SK-MEL-5 (cell line): Measurements from ENCODE around the gene WBP1L. TPM values are rescaled to one million over a fixed set of nuclear protein-coding genes. Genes with fewer than 3 reads are reported as not detected.

Experiments
- DNase-seq: peaks from one replicate; pipeline ENCODE4 v3.0.0-alpha.2; 2016; ENCODE audit warnings: low read depth, low spot score
- in situ Hi-C: cut with HindIII; loops from 2 replicates; pipeline ENCODE4 v1.10.0; 2016; ENCODE audit warnings: low sequenced_read_pairs, high pct_unique_total_duplicates, low pct_unique_long_range_greater_than_20kb
- total RNA-seq: library from RNA; depleted of rRNA; stranded (reverse); fragments of >200 nt; shearing (Covaris generic); gene quantifications from 2 replicates; pipeline ENCODE4 v1.2.3, GENCODE V29; 2014

The WBP1L gene
- total RNA-seq, 1 experiment from 2014 or later, result 12.8 TPM

GRCh38 chr10:102783568-102783967 lies 39.8 kb downstream of the WBP1L start:
- in situ Hi-C loops, result no loop called here
- no peak for DNase-seq

GRCh38 chr10:102785818-102786217 lies 42.1 kb downstream of the WBP1L start:
- in situ Hi-C loops, result no loop called here
- DNase-seq, result no peak

GRCh38 chr10:102791754-102792395 lies 48.1 kb downstream of the WBP1L start:
- no peak for DNase-seq
- in situ Hi-C loops, result no loop called here

- no peak for DNase-seq
- in situ Hi-C loops, result no loop called here
These were observed 52.0 kb downstream of the WBP1L start for GRCh38 chr10:102795453-102796406.

- in situ Hi-C loops, result no loop called here
- peak; percentile 83 for DNase-seq
These were observed 52.8 kb downstream of the WBP1L start for GRCh38 chr10:102796407-102797176.

- DNase-seq, result no peak
- in situ Hi-C loops, result no loop called here
These were observed 56.1 kb downstream of the WBP1L start for GRCh38 chr10:102799691-102800471.

- in situ Hi-C loops, result no loop called here
- no peak for DNase-seq
These were observed 57.0 kb downstream of the WBP1L start for GRCh38 chr10:102800611-102801335.

GRCh38 chr10:102801496-102801895 lies 57.7 kb downstream of the WBP1L start:
- DNase-seq, result no peak
- in situ Hi-C loops, result no loop called here

- in situ Hi-C loops, result no loop called here
- DNase-seq, result no peak
These were observed 58.2 kb downstream of the WBP1L start for GRCh38 chr10:102801978-102802377.

- DNase-seq, result peak; percentile 12
- in situ Hi-C loops, result no loop called here
These were observed 59.3 kb downstream of the WBP1L start for GRCh38 chr10:102802920-102803534.

GRCh38 chr10:102804382-102805055 lies 60.8 kb downstream of the WBP1L start:
- in situ Hi-C loops, result no loop called here
- no peak for DNase-seq

GRCh38 chr10:102808380-102808779 lies 64.6 kb downstream of the WBP1L start:
- DNase-seq, result no peak
- in situ Hi-C loops, result no loop called here

- in situ Hi-C loops, result no loop called here
- DNase-seq, result no peak
These were observed 67.6 kb downstream of the WBP1L start for GRCh38 chr10:102811346-102811745.

- no peak for DNase-seq
- in situ Hi-C loops, result no loop called here
These were observed 68.6 kb downstream of the WBP1L start for GRCh38 chr10:102812231-102812876.

- DNase-seq, result no peak
- in situ Hi-C loops, result no loop called here
These were observed 69.3 kb downstream of the WBP1L start for GRCh38 chr10:102813017-102813541.
